GM19438 (cell line): ENCODE results near the gene NAXD.
A peak's percentile ranks its signal among the peaks of the same experiment; 100 is the strongest.
"Not testable (repeated sequence)": the region's sequence is repeated elsewhere in the genome, so short reads cannot be mapped to it uniquely, and the experiment has no call there.

ENCODE experiments used
- ATAC-seq: cut with Tn5 transposase; IDR thresholded peaks from one replicate; pipeline ENCODE4 v1.9.1; 2021; ENCODE audit warnings: low read depth; ENCODE audit not compliant: unreplicated experiment

Gene NAXD

DNA sequence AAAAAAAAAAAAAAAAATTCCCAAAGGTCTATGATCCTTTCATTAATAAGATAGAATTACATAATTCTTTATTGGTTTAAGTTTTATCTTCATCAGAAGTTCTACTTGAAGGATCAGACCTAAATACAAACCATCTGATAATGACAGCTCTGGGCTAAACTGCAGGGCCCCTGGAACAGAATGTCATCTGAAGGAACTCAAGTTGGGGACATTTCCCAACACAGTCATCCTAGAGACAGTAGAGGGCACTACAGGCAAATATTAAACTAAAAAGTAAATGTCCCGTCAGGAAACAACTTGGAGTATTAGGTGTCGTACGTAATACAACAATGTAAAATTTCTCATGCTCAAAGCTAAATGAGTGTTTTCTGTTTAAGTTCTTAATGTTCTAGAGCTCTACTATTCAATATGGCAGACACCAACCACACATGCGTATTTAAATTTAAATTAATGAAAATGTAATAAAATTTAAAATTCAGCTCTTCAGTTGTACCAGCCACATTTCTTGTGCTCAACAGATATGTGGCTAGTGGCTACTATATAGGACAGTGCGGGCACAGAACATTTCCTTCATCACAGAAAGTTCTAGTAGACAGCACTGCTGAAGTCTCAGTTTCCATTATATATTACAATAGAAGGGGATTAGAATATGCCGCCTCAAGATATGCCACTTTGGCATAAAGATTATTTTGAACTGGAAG lies 21.8 kb upstream of the NAXD start:
- peak; percentile 76 for ATAC-seq

DNA sequence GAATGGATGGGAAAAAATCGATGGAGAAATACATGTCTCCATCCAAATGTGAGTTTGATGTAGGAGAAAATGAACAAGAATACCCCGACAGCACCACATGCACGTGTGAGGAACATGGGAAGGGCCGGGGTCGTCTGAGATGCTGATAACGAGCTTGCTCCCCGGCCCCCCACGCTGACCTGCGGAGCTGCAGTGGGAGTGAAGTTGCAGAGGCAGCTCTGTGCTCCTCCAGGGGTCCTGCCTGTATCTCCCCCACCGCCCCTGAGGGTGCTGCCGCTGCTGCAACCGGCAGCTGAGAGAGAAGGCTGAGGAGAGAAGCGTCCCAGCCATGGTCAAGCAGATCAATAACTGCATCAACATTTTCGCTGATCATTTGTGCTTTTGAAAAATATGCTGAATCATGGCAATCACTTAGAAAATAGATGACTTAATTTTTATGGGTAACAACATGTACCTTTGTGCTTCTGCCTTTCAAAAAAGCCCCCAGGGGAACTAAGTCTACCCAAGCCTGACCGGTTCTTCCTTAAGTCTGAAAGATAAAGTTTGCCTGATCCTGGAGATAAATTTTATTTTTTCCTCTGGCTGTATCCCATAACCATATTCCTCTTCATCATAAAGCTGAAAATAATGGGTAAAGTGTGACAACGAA lies 18.2 kb upstream of the NAXD start:
- ATAC-seq, result no peak

DNA sequence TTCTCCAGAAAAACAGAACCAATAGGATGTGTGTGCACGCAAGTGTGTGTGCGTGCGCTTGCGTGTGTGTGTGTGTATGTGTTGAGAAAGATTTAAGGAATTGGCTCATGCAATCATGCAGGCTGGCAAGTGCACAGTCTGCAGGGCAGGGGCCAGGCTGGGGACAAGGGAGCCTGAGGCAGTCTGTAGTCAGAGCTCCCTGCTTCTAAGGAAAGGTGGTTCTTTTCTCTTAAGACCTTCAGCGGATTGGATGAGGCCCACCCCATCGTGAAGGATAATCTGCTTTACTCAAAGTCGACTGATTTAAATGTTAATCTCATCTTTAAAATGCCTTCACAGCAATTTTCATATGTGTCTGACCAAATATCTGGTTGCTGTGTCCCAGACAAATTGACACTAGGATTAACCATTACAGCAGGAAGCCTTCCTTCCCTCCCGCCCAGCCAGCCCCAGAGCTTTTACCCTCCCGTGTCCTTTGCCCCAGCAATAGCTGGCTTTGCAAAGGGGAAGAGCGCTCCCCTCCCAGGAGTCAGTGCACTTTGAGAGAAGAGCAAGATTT lies 15.0 kb upstream of the NAXD start:
- no peak for ATAC-seq

DNA sequence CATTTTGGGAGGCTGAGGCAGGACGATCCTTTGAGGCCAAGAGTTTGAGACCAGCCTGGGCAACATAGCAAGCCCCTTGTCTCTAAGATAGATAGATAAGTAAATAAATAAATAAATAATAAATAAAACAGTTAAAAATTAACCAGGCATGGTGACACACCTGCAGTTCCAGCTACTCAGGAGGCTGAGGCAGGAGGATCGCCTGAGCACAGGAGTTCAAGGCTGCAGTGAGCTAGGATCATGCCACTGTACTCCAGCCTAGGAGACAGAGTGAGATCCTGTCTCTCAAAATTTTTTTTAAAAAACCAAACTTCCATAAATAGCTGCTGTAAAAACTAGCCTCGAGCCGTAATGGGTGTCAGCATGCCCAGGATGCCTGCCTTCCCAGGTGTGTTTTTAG lies 14.4 kb upstream of the NAXD start:
- ATAC-seq, result no peak

DNA sequence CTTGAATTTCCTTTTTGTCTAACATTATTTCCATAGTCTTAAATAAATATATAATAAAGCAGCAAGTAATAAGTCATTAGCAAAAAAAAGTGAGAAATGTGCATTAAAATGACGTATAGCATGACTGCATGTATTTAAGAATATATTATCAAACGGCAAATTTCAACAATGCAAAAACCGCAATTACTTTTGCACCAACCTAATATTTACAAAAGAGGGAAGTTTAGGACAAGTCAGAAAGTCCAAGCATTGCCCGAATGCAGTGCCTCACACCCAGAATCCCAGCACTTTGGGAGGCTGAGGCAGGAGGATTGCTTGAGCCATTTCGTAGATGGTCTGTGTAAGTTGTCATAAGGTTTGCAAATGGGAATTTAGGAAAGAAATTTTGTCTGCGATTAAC lies 10.2 kb upstream of the NAXD start:
- no peak for ATAC-seq

DNA sequence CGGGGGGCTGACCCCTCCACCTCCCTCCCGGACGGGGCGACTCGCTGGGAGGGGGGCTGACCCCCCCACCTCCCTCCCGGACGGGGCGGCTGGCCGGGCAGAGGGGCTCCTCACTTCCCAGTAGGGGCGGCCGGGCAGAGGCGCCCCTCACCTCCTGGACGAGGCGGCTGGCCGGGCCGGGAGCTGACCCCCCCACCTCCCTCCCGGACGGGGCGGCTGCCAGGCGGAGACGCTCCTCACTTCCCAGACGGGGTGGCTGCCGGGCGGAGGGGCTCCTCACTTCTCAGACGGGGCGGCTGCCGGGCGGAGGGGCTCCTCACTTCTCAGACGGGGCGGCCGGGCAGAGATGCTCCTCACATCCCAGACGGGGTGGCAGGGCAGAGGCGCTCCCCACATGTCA lies 9.1 kb upstream of the NAXD start:
- not testable (repeated sequence) for ATAC-seq

DNA sequence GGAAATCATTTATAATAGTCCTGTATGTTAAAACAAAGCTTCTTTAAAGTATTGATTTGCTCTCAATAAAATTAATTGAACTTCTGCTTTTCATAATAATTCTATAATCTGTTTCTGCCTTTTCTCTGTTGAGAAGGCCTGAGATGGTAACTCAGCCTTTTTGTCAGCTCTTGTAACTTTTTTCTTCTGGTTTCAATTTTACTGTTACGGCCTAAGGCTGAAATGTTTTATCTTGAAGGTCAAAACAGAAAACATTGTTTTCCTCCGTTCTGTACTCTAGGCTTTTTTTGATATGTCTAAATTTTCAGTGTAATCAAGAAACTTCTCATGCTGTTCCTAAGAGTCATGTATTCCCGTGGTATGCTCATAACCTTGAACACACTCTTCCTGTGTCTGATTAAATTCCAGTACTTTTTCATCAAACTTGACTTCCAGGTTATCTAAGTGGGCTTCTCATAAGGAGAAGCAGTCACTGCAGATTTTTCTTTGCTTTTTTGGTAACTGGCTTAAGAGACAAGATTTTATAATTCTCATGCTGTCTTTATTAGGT lies 7.6 kb upstream of the NAXD start:
- no peak for ATAC-seq

DNA sequence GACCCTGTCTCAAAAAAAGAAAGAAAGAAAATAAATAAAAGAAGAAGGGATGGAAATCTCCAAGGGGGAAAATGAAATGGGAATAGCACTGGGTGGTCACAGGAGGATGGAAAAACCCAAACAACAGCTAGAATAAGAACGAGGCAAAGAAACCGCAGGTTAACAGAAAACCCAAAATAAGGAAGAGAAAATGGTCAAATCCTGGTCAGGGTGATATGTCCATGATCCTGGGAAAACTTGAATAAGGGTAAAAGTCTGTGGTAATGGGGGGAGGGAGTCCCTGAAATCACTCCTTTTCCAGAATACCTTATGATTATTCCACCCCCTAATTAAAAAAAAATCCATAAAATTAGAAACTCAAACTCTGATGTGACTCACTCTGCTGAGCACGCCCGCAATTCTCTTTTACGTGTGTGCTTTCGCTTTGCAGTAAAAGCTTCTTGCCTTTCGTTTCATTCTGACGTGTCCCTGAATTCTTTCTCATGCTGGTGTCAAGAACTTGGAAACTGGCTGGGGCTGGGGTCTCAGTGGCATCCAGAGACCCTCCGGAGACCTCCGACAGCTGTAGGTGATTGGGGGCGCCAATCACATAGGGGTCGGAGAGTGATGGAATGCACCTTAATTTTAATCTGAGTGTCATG lies 4.3 kb upstream of the NAXD start:
- no peak for ATAC-seq

DNA sequence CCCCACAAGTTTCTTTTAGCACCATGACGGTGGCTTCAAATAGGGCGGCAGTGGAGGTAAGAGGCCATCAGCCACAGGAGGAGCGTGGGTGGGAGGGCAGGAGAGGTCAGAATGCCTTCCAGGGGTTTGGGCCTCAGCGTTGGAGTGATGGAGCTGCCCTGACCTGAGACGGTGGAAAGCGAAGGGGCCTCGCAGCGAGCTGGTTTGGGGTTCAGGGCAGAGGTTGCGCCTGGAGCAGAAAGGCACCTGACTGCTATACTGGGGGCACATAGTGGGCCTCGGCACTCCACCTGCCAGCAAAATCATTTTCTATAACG lies 382 bp upstream of the NAXD start:
- no peak for ATAC-seq

DNA sequence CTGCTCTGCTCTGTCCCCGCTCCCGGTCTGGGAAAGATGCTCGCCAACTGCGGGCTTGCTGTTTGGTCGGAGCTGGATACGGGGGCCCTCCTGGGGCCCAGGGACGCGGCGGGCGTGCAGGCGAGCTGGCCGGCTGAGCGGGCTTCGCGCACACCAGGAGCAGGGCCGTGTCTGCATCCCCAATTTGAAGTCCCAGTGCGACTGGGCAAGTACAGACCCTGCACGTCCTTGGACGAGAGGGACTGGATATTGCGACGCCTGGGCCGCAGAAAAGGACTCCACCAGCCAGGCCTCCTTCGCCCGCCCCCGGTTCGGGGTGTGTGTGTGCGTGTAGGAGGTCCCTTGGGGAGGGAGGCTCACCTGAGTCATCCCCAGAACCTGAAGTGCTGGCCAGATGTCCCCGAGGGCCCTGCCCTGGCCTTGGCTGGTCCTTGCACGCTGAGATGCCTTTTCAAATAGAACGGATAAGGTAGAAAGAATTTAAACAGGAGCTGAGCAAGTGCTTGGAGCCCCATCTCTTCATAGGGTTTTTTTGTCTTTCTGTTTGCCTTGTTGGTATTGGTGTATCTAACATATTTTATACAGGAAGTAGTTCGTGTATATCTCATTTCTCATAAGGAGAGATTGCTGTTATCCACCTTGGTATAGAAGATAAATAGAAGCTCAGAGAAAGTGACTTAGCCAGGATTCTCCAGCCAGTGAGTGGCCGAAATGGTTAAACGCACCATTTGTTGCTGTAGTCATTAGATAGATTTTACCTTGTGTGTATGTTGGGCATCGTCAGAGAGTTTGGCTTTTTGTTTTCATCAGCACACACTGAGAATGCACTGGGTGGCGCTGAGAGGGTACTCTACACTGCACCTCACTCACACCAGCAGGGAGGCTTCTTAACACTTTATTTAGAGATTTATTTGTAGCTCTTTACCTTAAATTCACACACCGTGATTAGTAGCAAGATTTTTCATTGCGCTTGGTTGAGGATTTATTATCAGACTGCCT lies 1.1 kb downstream of the NAXD start:
- peak; percentile 35 for ATAC-seq

DNA sequence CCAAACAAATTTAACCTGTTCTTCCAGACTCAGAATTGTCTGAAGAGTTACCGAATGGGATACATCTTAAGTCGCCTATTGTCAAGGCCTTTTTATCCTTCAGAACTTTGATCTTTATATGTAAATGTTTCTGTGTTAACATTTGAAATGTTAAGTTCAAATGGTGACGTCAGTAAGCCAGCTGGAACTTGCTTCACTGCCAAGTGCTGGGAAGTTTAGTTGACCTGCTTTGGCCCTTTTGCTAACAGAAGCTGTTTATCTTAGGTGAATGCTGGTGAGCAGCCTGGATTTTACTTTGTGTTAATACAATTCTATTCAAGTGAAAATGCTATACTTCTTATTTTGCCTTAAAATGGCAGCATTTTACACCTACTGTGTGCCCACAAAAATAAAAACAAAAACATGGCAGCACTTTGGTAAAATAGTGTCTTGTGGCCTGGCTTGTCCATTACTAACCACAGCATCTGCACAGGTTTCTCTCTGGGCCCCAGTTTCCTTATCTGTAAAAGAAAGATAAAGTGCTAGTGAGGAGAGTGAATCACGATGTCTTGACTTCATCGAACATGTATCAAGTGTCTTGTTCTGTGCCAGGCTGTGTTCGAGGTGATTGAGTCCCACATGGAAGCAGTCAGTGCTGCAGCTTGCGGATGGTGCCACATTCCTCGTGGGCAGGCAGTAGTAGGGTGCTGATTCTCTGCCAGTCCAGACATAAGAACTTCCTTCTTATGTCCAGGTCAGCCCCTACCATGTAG lies 2.2 kb downstream of the NAXD start:
- no peak for ATAC-seq

DNA sequence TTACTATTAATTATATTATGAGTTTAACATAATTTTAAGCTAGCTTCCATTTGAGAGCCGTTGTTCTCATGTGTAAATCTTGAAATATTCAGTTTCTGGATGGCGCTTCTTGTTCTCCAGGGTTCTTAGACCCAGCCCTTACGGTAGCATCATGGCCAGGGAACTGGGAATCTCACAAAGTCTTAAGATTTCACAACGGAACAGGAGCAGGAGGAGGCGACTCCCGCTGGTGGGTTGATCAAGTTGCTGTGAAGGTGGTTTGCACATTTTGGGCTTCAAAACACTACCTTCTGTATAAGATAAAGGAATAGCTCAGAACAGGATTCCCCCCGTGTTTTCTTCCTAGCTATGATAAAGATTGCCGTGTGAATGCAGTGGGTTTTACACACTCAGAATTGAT lies 2.8 kb downstream of the NAXD start:
- no peak for ATAC-seq

DNA sequence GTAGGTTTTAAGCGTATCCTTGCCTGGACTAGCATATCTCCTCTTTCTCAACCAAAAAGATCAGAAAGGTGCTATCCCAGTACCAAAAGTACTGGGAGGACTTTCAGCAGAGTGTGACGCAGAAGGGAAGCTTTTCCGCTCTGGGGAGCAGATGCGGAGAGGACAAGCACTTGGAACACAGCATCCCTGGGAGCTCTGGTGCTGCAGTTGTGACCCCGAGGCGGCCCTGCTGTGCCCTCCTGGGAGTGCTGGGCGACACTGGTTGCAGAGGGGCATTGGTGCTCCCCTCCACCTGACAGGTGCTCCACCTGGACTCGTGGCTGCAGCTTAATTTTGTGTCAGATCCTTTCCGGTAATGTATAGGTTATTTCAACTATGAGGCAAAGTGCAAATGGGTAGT lies 3.4 kb downstream of the NAXD start:
- no peak for ATAC-seq

DNA sequence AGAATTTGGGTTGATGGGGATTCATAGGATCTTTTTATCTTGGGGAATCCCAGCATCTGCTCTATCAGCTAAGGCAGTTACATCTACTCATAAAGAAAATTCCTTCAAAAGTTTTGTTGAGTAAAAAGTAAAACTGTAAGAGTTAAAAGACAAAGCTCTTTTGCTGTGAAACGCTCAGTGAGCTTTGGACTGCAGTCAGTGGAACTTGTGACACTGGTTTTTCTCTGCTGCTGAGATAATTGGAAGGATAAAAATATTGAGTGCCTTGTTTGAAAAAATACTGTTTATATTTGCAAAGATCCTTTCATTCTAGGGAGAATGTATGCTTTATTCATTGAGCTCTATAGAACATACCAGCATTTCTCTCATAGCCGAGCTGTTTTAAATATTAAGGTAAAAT lies 5.3 kb downstream of the NAXD start:
- no peak for ATAC-seq

DNA sequence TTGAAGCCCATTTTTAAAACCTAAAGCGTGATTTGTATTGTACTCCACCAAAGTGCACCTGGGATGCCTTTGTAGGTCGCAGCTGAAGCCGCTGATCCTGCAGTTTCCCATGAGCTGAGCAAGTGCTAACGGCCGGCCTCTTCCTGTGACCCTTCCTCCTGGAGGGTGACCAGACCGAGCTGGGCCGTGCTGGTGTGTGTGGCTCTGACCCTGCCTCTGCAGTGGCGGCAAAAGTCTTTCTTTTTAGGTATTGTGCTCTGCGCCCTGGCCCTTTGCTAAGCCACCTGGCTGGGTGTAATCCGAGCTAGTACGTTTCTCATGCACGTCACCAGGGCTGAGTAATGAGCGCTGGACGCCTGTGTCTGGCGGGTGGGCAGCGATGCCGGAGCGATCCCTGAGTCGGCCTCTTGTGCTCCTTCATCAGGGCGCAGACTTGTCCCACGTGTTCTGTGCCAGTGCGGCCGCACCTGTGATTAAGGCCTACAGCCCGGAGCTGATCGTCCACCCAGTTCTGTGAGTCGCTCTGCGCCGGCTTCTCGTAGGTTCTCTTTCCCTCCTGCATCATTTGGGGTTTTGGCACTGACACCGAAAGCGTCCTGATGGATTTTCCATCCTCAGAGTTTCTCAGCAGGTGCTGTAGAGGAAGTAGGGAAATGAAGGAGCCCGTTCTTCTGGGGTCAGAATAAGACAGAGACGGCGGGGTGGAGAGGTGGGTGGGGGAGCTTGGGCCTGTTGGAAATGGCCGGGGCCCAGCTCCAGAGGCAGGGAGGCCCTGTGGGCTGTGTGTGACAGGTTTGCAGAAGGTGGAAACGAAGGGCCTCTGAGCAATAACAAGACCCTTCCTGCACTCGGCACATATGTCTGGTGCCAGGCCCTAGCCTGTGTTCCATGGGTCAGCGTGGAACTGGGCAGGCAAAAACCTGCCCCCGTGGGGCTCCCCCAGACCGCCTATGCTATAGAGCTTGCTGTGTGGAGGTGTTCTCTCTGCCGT lies 9.7 kb downstream of the NAXD start:
- ATAC-seq, result no peak

DNA sequence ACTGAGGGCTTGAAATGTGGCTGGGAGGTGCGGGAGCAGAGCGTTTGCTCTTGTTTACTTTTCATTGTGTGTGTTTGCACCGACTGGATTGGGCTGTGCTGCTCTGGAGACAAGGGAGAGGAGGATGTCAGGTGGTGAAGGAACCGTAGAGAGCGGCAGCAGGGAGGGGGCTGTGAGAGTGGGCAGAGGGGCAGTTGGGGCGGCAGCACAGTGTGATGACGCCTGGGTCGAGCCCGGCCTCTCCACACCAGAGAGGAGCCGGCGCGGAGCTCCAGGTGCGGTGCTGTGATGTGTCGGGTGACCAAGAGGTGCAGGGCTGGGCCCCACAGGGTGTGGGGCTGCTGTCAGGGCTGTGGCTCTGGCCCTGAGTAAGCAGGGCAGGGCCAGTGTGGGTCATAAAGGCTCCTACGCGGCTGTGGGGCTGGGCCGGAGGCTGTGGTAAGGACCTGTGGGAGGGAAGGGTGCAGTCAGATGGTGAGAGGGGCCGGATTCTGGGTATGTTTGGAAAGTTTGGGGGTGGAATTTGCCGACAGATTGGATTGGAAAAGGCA lies 10.5 kb downstream of the NAXD start:
- ATAC-seq, result no peak

DNA sequence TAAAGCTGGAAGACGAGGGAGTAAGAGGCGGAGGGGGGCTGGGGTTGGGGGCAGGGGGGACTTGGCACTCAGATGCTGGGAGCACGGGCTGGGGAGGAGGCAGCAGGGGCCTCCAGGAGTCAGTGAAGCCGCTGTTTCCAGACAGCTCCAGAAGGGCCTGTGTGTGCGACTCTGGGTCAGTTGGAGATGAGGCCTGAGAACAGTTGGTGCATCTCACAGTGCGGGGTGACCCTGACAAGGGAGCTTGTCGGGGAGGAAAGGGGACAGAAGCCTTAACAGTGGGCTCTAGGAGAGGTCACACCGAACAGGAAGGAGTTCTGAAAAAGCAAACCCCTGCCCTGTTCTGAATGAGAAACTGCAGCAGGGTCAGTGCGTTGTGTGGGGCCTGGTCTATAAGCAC lies 11.2 kb downstream of the NAXD start:
- ATAC-seq, result no peak

DNA sequence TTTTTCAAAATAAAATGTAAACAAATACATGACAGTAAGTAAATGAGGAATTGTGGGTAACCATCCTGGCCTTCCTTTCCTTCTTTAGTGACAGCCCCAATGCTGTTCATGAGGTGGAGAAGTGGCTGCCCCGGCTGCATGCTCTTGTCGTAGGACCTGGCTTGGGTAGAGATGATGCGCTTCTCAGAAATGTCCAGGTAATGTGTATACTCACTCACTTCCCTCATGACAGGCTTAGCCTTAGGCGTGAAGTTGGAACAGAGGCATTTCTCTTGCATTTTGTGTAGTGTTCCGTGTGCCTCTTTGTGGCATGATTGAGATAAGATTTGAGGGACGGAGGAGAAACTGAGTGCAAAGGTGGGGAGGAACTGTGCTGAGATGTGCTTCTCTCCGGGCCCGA lies 12.0 kb downstream of the NAXD start:
- no peak for ATAC-seq
